Inflammatory macrophage (primary cell): ENCODE measurements around the gene MMP25.
"Not testable (repeated sequence)": the region's sequence is repeated elsewhere in the genome, so short reads cannot be mapped to it uniquely, and the experiment has no call there.

Experiments
- DNase-seq, 2 donors: peaks; one replicate each; pipeline ENCODE4 v3.0.0-alpha.2; 2020 to 2022

The MMP25 gene

DNA sequence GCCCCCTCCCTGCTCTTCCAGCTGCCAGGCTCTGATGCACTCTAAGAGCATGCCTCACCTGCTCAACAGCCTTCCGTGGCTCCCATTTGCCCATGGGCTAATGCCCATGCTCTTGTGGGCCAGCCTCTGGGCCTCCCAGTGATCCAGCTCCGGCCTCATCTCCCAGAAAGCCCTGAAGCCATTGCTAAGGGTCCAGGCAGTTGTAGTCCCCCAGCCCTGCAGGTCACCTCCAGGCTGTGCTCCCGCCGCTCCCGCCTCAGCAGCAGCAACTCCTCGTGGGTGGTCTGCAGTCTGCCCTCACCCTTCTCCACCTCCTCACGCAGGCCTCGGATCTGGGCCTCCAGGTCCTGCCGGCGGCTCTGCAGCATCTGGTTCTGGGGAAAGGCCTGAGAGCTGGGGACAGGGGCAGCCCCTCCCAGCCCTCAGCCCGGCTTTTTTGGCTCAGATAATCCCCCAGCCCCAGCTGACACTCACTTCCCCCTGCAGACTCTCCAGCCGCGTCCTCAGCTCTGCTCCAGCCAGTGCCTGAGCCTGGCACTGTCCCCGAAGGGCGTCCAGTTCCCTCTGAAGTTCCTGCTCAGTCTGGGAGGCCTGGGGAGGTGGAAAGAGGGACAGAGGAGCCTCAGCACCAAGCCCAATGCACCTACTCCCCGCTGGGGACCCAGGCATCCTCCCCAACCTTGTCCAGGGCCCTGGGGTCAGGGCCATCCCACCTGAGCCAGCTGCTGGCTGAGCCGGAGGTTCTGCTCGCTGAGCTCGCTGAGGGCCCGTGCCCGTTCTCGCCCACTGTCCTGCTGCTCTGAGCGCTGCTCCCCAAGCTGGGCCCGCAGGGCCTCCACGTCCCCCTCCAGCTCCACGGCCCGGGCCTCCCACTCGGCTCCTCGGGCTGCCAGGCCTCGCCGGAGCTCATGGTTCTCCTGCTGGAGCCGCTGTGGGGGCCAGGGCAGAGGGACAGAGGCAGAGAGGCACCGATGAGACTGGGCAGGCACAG is 15.8 kb upstream of the MMP25 start:
- DNase-seq = no peak

DNA sequence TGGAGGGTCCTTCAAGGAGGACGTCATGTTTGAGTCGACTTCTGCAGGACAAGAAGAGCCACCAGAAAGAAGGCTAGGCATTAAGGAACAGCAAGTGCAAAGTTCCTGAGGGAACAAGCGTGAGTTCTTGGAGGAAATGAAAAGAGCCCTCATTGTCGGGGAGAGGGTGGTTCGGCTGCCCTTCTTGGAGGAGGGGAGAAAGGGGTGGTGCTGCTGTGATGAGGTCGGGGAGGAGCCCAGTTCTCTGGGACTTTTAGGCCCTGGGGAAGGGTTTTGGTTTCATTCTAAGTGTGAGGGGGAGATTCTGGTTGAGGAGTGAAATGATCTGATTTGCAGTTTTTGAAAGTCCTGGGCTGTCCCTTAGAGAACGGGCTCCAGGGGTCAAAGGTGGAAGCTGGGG is 13.7 kb upstream of the MMP25 start:
- DNase-seq = no peak

DNA sequence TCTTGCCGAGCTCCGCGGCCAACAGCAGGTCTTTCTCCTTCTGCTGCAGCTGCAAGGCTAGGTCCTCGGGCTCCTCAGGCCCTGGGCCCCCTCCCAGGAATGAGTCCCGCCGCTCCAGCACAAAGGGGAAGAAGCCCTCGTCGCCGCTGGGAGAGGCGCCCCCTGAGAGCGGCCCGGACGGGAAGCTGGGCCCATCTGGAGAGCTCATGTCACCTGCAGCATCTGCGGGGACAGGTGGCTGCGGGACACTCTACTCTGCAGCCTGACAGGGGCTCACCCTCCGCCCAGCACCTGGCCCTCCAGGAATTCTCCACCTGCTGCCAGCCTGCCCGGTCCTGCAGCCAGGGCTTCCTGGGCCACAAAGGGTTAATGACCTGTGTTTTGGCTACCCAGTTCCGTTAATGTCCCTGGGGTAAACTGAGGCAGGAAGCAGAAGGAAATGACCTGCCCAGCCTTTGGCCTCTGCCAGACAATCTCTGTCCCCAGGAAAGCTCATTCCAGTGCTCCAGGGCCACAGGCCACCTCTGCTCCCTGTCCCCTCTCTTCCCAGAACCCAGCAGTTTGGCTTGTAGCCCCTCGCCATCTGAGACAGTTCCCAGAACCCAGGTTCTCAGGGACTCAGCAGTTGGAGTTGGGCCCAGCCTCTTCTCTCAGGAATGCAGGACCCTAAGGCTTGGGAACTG is 10.9 kb upstream of the MMP25 start:
- no peak for DNase-seq

DNA sequence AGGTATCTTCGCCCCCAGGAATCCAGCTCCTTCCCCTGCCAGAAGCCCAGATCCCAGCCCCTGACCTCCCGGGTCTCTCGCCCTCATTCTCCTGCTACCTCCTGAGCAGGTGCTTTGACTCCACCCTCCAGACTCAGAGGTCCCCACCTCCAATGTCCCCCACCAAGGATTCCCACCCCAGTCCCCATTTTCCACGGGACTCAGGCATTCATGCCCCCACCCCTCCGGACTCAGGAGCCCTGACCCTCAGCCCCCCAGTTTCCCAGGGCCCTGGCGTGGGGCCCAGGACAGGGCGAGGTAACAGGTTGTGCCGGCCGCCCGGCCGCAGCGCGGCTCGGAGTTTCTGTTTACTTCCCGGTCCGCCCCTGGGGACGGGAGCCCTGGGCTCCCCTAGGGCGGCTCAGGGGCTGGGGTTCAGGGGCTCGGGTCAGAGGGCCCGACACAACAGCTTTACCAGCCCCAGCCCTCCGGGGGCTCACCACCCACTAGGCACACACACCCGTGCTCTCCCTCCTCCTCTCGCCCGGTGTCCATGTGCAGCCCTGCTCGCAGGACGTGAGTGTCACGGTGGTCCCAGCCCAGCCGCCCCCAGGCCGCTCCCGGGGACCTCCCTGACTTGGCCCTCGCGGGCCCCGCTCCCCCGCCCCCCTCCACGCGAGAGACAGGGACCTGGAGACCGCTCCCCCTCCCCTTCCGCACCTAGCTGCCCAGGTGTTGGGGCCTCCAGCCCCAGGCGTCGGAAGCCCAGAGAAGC is 10.2 kb upstream of the MMP25 start:
- DNase-seq = no peak

DNA sequence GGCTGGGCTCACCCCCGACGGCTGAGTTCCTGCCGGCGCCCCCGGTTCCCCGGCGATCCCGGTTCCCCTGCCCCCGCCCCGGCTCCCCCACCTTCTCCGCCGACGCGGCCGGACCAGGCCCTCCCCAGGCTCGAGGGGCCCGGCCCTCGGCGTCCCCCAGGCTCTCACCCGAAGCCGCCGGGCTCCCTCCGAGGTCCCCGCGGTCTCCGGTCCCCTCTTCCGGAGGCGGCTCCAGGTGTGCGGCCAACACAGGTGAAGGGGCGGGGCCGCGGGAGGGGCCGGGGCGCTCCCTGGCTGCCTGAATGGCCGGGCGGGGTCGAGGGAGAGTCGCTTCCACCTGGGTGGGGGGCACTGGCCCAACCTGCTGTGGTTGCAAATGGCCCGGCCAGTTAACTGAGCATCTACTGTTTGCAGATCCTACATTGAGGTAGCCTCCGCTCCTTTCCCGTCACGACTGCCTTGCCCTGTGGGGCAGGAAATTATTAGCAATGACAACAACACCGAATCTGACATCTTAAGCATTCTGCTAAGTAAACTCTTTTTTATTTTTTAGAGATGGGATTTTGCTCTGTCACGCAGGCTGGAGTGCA is 9.5 kb upstream of the MMP25 start, which contains the start of gene BICDL2:
Gene BICDL2, minus strand, starts transcription at position 219 of the 590 bp plus-strand sequence. CDS start 1,448 bp downstream, outside the sequence.
- no peak for DNase-seq

DNA sequence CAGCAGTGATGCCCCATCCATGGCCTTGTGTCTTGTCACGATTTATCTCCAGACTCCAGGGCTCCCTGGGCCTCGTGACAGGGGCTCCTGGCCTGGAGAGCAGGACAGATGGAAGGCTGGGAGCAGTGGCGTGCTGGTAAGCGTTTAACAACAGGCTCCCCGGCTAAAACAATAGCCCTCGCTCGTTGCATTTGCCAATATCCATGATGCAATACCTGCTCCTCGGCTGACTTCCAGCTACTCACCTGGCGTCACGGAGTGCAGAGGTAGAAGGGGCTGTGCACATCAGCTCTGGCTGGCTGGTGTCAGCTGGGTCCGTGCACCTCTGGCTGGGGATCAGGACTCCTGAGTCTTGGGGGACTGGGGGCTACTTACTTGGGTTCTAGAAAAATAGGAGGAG is 8.1 kb upstream of the MMP25 start:
- no peak for DNase-seq

DNA sequence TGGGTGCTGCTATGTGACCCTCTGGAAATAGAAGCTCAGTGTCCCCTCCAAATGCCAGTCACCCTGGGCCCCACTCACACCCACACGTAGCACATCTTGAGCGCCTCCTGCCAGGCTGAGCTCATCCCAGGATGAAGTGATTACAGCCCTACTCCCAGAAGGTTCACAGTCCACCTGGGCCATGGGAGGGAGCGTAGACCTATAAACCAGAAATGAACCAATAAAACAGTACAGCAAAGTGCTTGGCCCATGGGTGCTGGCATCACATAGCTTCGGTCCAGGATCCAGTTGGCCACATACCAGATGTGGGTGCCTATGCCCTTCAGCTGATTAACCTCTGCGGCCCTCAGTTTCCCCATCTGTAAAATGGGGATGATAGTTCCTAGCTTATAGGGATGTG is 7.5 kb upstream of the MMP25 start:
- DNase-seq = no peak

DNA sequence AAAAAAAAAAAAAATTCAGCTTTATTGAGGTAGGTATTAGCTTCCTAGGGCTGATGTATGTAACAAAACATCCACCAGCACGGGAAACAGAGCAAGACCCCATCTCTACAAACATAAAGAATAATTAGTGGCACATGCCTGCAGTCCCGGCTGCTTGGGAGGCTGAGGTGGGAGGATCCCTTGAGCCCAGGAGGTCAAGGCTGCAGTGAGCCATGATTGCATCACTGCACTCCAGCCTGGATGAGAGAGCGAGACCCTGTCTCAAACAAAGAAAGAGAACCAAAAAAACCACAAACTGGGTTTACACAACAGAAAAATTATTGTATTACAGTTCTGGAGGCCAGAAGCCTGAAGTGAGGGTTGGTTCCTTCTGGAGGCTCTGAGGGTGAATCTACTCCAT is 4.0 kb upstream of the MMP25 start:
- DNase-seq = no peak

DNA sequence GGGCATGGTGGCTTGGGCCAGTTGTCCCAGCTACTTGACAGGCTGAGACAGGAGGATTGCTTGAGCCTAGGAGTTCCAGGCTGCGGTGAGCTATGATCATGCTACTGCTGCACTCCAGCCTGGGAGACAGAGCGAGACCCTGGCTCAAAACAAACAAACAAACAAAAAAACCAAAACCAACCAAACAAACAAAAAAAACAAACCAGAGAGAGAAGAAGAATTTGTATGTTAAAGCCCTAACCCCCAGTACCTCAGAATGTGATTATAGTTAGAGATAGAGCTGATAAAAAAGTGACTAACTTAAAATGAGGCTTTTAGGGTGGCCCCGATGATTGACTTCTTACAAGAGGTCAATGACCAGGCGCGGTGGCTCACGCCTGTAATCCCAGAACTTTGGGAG is 1.7 kb upstream of the MMP25 start:
- no peak for DNase-seq

DNA sequence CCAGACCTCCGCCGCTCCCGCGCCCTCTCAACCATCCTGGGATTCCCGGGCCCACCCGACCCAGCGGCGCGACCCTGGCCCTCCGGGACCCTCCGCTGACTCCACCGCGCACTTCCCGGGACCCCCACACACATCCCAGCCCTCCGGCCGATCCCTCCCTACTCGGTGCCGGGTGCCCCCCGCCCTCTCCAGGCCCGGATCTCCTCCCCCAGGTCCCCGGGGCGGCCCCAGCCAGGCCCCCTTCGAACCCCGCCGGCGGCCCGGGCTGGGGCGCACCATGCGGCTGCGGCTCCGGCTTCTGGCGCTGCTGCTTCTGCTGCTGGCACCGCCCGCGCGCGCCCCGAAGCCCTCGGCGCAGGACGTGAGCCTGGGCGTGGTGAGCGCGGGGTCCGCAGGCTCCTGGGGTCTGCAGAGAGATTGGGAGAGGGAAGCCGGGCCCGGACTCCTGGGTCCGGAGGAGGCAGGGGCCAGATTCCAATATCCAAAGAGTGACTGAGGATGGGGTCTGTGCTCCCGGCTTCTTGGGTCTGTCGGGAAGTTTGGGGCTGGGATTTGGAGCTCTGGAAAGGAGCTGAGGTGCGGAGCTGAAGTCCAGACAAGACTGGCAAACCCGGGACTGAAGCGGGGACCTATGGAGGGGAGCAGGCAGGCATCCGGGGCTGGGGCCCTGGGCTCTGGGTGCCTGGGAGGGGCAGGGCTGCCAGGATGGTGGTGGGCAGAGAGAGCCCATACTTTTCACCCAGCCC is 453 bp downstream of the MMP25 start:
- DNase-seq = peak in 1 of 2 donors; percentile 4

DNA sequence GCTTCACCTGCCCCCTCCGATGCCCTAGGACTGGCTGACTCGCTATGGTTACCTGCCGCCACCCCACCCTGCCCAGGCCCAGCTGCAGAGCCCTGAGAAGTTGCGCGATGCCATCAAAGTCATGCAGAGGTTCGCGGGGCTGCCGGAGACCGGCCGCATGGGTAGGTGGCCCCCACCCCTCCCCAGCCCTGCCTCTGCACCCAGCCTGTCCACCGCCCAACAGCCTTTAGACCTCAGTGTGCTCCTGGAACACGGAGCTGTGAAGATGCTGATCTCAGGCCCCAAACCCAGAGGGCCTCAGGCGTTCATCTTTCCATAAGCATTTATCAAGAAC is 993 bp downstream of the MMP25 start:
- DNase-seq = no peak

DNA sequence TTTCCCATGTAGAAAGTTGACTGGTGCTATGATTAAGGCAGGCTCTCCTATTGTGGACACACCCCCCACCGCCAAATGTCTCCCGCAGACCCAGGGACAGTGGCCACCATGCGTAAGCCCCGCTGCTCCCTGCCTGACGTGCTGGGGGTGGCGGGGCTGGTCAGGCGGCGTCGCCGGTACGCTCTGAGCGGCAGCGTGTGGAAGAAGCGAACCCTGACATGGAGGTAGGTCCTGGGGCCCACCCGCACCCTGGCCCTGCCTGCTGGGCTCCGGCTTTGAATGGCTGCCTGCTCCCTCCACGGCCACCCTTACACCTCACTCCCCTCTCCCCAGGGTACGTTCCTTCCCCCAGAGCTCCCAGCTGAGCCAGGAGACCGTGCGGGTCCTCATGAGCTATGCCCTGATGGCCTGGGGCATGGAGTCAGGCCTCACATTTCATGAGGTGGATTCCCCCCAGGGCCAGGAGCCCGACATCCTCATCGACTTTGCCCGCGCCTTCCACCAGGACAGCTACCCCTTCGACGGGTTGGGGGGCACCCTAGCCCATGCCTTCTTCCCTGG is 3.6 kb downstream of the MMP25 start:
- DNase-seq = no peak

DNA sequence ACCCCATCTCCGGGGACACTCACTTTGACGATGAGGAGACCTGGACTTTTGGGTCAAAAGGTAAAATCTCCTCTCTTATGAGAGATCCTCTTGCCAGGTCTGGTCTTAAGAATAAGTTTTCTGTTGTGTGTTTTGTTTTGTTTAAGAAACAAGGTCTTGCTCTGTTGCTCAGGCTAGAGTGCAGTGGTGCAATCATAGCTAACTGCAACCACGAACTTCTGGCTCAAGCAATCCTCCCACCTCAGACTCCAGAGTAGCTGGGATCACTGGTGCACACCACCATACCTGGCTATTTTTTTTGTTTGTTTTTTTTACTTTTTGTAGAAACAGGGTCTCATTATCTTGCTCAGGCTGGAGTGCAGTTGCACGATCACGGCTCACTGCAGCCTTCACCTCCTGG is 4.1 kb downstream of the MMP25 start:
- peak; percentile 16 to 34 for DNase-seq

DNA sequence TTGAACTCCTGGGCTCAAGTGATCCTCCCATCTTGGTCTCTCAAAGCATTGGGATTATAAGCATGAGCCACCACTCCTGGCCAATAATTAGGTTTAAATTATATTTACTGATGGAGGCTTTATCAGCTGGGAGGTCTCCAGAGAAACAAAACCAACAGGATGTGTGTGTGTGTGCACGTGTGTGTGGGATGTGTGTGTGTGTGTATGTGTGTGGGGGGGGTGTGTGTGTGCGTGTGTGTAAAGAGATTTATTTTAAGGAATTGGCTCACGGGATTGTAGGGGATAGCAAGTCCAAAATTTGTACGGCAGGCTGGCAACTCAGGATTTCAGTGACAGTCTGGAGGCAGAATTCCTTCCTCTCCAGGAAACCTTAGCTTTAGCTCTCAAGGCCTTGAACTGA is 4.6 kb downstream of the MMP25 start:
- DNase-seq = no peak

DNA sequence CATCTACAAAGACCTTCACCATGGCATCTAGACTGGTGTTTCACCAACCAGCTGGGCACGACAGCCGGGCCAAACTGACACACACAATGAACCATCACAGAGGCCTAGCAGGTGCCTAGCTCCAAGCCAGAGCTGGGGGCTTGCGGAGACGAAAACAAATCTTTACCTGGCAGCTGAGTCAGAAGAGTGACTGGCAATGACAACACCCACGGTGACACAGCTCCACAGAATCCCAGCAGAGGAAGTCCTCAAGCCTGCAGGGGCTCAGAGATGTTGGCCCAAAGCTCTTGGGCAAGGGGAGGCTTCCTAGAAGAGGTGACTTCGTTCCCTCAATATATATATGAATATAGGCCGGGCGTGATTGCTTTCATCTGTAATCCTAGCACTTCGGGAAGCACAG is 5.1 kb downstream of the MMP25 start:
- DNase-seq = peak; percentile 54 to 75

DNA sequence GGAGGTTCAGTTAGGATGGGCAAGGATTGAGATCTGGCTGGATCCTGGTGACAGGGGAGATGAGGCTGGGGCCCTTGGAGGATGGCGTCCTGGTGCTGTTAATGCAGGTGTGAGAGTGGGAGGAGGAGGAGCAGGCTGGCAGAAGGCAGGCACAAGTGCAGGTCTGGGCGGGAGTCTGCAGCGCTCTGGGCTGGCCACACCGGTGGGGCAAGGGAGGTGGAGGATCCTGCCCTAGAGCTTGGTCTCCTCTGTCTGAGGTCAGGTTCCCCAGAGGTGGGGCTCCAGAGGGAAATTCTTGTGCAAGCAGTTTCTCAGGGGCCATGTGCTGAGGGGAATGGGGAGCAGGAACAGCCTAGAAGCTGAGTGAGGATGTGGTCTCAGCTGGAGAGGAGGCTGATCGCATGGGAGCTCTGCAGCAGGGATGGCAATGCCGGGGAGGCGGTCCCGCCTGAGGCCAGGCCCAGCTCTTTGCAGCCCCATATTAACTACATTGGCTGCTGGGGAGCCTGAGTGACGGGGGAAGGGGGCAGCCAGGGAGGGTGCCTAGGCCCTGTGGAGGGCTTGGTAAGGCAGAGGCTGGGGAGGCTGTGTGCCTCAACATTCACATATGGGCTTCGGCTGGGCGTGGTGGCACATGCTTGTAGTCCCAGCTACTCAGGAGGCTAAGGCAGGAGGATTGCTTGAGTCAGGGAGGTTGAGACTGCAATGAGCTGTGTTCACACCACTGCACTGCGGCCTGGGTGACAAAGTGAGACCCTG is 6.4 kb downstream of the MMP25 start:
- DNase-seq = not testable (repeated sequence)

DNA sequence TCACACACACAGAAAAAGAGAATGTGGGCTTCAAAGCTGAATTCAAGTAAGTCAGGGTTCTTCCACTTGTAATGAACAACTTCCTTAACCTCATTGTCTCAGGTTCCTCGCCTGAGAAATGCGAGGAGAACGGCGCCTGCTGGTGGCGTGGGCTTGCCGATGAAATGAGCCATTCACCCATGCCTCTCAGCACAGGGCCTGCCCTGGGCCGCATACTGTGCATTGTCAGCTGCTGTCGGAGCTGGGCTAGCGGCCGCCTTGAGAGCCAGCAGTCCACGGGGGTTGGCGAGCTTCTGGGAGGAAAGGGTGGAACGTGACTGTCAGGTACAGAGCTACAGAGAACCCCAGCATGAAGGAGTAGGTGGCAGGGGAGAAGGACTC is 7.0 kb downstream of the MMP25 start:
- peak in 1 of 2 donors; percentile 20 for DNase-seq

DNA sequence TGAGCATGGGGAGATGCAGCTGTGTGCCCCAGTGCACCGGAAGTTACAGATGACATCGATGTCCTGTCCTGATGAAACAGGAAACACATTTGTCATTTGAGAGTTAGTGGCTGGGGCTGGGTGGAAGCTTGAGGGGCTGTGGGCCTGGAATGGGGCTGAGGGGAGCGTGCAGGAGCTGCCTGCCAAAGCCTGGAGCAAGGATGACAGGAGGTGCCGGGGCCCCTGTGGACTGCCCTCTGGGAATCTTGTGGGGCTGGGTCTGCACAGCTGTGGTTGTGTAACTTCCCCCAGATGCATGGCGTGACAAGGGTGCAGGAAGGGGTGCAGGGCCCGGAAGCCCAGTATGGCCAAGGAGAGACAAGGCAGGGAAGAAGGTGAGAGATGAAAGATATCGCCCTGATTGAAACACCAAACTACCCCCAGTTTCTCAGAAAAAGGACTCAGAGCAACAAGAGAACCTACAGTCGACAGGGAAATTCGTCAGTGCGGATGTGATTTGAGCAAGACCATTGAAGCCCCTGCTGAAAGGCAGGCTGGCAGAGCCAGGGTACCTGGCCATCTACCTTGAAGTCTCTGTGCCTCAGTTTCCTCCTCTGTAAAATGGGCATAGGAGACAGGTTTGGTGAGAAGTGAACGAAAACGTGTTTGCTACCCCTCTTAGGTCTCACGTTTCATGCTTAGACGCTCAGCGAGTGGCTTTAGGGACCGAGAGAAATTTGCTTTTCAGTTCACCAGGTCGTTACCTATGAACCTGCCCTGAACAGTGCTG is 8.8 kb downstream of the MMP25 start:
- peak in 1 of 2 donors; percentile 6 for DNase-seq

DNA sequence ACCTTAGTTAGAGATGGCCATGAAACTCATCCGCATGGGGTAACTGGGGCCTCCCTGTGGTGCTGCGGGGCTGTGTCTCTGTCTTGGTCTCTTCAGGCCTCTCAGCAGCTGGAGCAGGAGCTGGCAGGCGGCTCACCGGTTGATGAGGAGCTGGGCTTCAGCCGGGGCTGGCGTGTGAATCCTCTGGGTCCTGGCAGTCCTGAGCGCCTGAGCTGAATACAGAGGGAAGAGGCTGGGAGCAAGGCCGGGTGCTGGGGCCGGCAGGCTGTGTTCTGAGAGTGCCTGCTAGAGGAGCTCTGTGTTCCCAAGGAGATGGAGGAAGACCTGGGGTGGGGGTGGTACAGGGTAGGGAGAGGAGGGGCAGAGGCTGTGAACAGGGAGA is 9.4 kb downstream of the MMP25 start:
- not testable (repeated sequence) for DNase-seq
